Keratinocyte (primary cell): ENCODE results near the gene SSBP2. TPM values are rescaled to one million over a fixed set of nuclear protein-coding genes. Genes with fewer than 3 reads are reported as not detected.

Experiments
- DNase-seq: peaks from one replicate; pipeline ENCODE4 v3.0.0-alpha.2; 2011; ENCODE audit warnings: low read depth, missing footprints, low spot score
- FAIRE-seq: peaks from 2 replicates; lab custom pipeline; 2011; peaks lifted over from hg19 to GRCh38; lab: Jason Lieb, UNC
- H2AFZ ChIP-seq: 2 replicates; pipeline ENCODE4 v1.6.0; 2012; ENCODE audit warnings: low read length, control low read depth, inconsistent platforms; ENCODE audit not compliant: control insufficient read depth
- H3K27ac ChIP-seq: 2 replicates; pipeline ENCODE4 v1.5.1; 2011; ENCODE audit warnings: low read length; ENCODE audit not compliant: control insufficient read depth, insufficient read depth
- H3K27me3 ChIP-seq: 3 replicates; pipeline ENCODE4 v1.6.0; 2011; ENCODE audit warnings: low read length; ENCODE audit not compliant: control insufficient read depth, insufficient read depth; ENCODE audit errors: extremely low read depth
- H3K36me3 ChIP-seq, 2 experiments: 2 replicates in 1 of 2; 3 replicates in 1 of 2; pipeline ENCODE4 v1.5.1; 2011; ENCODE audit warnings: low read length in 2 of 2, mild to moderate bottlenecking in 1 of 2; ENCODE audit not compliant: control insufficient read depth in 2 of 2, insufficient read depth in 2 of 2; ENCODE audit errors: extremely low read depth in 1 of 2
- H3K4me1 ChIP-seq: 3 replicates; pipeline ENCODE4 v1.5.1; 2011; ENCODE audit warnings: low read length; ENCODE audit not compliant: control insufficient read depth, insufficient read depth; ENCODE audit errors: extremely low read depth
- H3K4me2 ChIP-seq: 3 replicates; pipeline ENCODE4 v1.6.0; 2011; ENCODE audit warnings: low read depth, low read length; ENCODE audit not compliant: control insufficient read depth, insufficient read depth; ENCODE audit errors: extremely low read depth
- H3K4me3 ChIP-seq, 3 experiments: fragments of 200-600 bp in 1 of 3; sonication (generic) in 1 of 3; 2 replicates in 2 of 3; 3 replicates in 1 of 3; pipeline ENCODE4 v1.5.1; 2011 to 2016; ENCODE audit warnings: low read length in 3 of 3, mild to moderate bottlenecking in 3 of 3, control low read depth in 2 of 3, inconsistent platforms in 1 of 3, low read depth in 1 of 3, mixed read lengths in 1 of 3, mixed run types in 1 of 3, moderate library complexity in 1 of 3; ENCODE audit not compliant: control insufficient read depth in 2 of 3, insufficient read depth in 2 of 3; ENCODE audit errors: extremely low read depth in 1 of 3
- H3K79me2 ChIP-seq: 2 replicates; pipeline ENCODE4 v1.6.0; 2012; ENCODE audit warnings: low read length; ENCODE audit not compliant: control insufficient read depth, insufficient read depth
- H3K9ac ChIP-seq: 3 replicates; pipeline ENCODE4 v1.6.0; 2011; ENCODE audit warnings: low read length; ENCODE audit not compliant: control insufficient read depth, insufficient read depth; ENCODE audit errors: extremely low read depth
- H3K9me1 ChIP-seq: 3 replicates; pipeline ENCODE4 v1.6.0; 2011; ENCODE audit warnings: low read length; ENCODE audit not compliant: control insufficient read depth, insufficient read depth; ENCODE audit errors: extremely low read depth
- H3K9me3 ChIP-seq: 2 replicates; pipeline ENCODE4 v1.5.1; 2012; ENCODE audit warnings: low read depth, low read length; ENCODE audit not compliant: control insufficient read depth
- H4K20me1 ChIP-seq: 3 replicates; pipeline ENCODE4 v1.6.0; 2011; ENCODE audit warnings: low read length; ENCODE audit not compliant: control insufficient read depth, insufficient read depth; ENCODE audit errors: extremely low read depth
- EZH2 ChIP-seq: IDR thresholded peaks from one replicate; pipeline ENCODE4 v1.6.1; 2012; ENCODE audit warnings: inconsistent platforms, mild to moderate bottlenecking, low read length, moderate library complexity
- dilution Hi-C: fragments of 300-500 bp; cut with MboI; formaldehyde crosslinking; loops from one replicate; pipeline ENCODE4 v1.7.0; 2020; ENCODE audit warnings: low sequenced_read_pairs; ENCODE audit not compliant: extremely low pct_ligation_motif_present
- polyA plus RNA-seq, 5 experiments: library from polyadenylated mRNA; depleted of rRNA in 3 of 5; stranded (reverse) in 3 of 5; stranded (forward) in 1 of 5; unstranded in 1 of 5; fragments of >200 nt; gene quantifications; 1 replicate in 1 of 5; 2 replicates in 3 of 5; 3 replicates in 1 of 5; pipeline versions ENCODE4 v1.2.1 to v1.2.3, GENCODE V29; 2011 to 2012; ENCODE audit warnings: missing spikeins in 2 of 5, low read depth in 1 of 5, low replicate concordance in 1 of 5
- TF ChIP-seq, protein P1 (sequence below), 3 experiments: IDR thresholded peaks in 1 of 3; conservative IDR thresholded peaks in 1 of 3; optimal IDR thresholded peaks in 1 of 3; 2 replicates in 2 of 3; 3 replicates in 1 of 3; pipeline versions ENCODE3 to v1.5.1; 2011; ENCODE audit warnings: low read length in 3 of 3, mild to moderate bottlenecking in 3 of 3, moderate library complexity in 2 of 3, control low read depth in 1 of 3, inconsistent platforms in 1 of 3; ENCODE audit not compliant: insufficient read depth in 2 of 3; ENCODE audit errors: extremely low read depth in 1 of 3

Gene SSBP2
- polyA plus RNA-seq, 1 donor (not counting 4 experiments of a cell fraction or from before 2014, with no cell fraction given): 14.6 TPM

DNA sequence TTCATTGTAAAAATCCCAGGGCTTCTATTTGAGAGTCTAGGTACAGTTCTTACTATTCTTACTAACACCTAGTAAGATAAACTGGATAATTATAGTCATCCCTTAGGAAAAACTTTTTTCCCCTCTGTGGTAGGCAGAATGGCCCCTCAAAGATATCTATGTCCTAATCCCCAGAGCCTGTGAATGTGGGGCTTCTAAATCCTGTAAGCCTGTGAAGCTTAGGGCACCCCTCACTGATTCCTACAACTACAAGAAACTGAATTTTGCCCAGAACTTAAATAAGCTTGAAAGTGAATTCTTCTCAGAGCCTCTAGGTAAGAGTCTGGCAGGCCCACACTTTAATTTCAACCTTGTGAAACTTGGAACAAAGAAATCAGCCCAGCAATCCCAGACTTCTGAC is 226.9 kb downstream of the SSBP2 start:
- no peak for FAIRE-seq
- Histone ChIP-seq H2AFZ (no peak overlapping the region), H3K4me3 (no peak overlapping the region), H3K36me3 (no peaks in the 10 kb centered on the region), H3K4me2 (no peak overlapping the region), H3K9me1 (no peaks in the 10 kb centered on the region), H3K9me3 (no peaks in the 10 kb centered on the region), H4K20me1 (no peaks in the 10 kb centered on the region), H3K4me1 (no peaks in the 10 kb centered on the region), H3K79me2 (no peaks in the 10 kb centered on the region), H3K27ac (no peak overlapping the region), H3K27me3 (no peaks in the 10 kb centered on the region), H3K9ac (no peak overlapping the region)
- no peak for DNase-seq
- TF ChIP-seq, protein P1, sequence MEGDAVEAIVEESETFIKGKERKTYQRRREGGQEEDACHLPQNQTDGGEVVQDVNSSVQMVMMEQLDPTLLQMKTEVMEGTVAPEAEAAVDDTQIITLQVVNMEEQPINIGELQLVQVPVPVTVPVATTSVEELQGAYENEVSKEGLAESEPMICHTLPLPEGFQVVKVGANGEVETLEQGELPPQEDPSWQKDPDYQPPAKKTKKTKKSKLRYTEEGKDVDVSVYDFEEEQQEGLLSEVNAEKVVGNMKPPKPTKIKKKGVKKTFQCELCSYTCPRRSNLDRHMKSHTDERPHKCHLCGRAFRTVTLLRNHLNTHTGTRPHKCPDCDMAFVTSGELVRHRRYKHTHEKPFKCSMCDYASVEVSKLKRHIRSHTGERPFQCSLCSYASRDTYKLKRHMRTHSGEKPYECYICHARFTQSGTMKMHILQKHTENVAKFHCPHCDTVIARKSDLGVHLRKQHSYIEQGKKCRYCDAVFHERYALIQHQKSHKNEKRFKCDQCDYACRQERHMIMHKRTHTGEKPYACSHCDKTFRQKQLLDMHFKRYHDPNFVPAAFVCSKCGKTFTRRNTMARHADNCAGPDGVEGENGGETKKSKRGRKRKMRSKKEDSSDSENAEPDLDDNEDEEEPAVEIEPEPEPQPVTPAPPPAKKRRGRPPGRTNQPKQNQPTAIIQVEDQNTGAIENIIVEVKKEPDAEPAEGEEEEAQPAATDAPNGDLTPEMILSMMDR (optimal IDR thresholded peaks at IDR 0.05 in 1 of 3, IDR thresholded peaks at IDR 0.05 in 1 of 3, conservative IDR thresholded peaks at IDR 0.05 in 1 of 3; ENCODE audit: extremely low read depth in 1 of 3, insufficient read depth in 2 of 3, low read length in 3 of 3): no peak
- no peak for TF ChIP-seq EZH2
- dilution Hi-C loops: loop anchor here (25.0 kb wide), 1 partner anchor 313 kb away; no protein-coding TSS in a partner anchor

DNA sequence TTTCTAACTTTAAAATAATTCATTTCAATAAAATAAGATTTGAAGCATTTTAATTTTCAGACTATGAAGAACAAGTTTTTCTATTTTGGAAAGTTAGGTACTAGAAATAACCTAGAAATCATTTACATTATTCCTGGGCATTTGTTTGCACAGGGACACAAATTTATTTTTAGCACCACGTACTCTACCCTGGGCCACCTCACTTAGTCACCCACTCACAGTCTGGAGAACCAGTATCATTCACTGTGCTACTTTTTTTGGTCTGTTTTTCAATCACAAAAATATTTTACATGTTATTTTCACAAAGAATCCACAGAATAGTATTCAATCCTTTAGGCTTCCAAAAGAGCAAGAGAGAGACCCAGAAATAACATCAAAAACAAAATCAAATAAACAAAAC is 228.3 kb downstream of the SSBP2 start:
- no peak for FAIRE-seq
- no peak overlapping the region for H2AFZ ChIP-seq

More for the DNA sequence above, 228.3 kb downstream of the SSBP2 start:
- Histone ChIP-seq H3K27me3 (no peaks in the 10 kb centered on the region), H3K79me2 (no peaks in the 10 kb centered on the region), H3K4me2 (no peak overlapping the region), H3K9me1 (no peaks in the 10 kb centered on the region), H3K27ac (no peak overlapping the region), H3K4me1 (no peaks in the 10 kb centered on the region), H3K4me3 (no peak overlapping the region), H4K20me1 (no peaks in the 10 kb centered on the region), H3K36me3 (no peaks in the 10 kb centered on the region), H3K9ac (no peak overlapping the region), H3K9me3 (no peaks in the 10 kb centered on the region)
- TF ChIP-seq, protein P1 (optimal IDR thresholded peaks at IDR 0.05 in 1 of 3, IDR thresholded peaks at IDR 0.05 in 1 of 3, conservative IDR thresholded peaks at IDR 0.05 in 1 of 3; ENCODE audit: extremely low read depth in 1 of 3, insufficient read depth in 2 of 3, low read length in 3 of 3): no peak
- no peak for TF ChIP-seq EZH2
- dilution Hi-C loops: loop anchor here (25.0 kb wide), 1 partner anchor 315 kb away; no protein-coding TSS in a partner anchor
- DNase-seq: no peak
